NCI-H524 (cell line): Measurements from ENCODE around the gene SNHG17.
"Not testable (repeated sequence)": the region's sequence is repeated elsewhere in the genome, so short reads cannot be mapped to it uniquely, and the experiment has no call there.

ENCODE experiments used
- DNase-seq, 2 experiments: peaks; one replicate each; lab custom pipeline; 2025; lab: John Stamatoyannopoulos, UW

Gene SNHG17

DNA sequence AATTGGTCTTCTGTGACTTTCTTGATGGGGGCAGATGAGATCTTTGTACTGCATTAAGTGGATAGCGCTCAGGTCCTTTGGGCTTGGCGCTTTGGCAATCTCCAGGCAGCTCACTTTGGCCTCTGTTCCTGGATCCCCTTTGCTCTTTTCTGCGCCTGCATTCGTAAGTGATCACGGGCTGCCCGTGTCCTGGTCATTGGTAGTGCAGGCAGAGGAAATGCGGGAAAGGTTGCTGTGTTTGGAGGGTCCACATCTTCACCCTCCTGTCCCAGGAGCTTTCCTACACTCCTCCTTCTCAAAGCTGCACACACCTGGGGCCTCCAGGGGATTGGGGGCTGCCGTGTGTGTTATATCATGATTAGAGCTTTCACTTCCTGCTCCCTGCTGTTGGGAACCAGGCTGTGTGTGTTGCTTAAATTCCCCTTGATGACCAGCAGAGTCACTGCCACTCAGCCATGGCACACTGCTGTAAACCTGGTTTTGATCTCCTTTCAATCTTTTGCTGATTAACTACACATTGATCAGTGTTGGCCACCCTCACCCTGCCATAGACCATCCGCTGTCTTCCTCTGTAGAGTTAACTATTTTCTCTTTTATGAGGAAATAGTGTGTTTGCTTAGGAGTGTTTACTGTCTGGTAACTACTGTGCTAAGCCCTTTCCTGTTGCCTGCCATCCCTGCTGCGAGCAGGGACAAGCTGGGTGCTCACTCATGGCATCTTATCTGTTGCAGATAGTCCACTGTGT, 13.0 kb upstream of the SNHG17 start:
- no peak for DNase-seq

GRCh38 chr20:38447251-38447661, 12.1 kb upstream of the SNHG17 start:
- no peak for DNase-seq

- peak; percentile 73 to 93 for DNase-seq
Measured at GRCh38 chr20:38446441-38447209, 11.5 kb upstream of the SNHG17 start.

- DNase-seq: no peak
Measured at GRCh38 chr20:38445901-38446425, 10.8 kb upstream of the SNHG17 start.

GRCh38 chr20:38445381-38445796, 10.3 kb upstream of the SNHG17 start:
- no peak for DNase-seq

DNA sequence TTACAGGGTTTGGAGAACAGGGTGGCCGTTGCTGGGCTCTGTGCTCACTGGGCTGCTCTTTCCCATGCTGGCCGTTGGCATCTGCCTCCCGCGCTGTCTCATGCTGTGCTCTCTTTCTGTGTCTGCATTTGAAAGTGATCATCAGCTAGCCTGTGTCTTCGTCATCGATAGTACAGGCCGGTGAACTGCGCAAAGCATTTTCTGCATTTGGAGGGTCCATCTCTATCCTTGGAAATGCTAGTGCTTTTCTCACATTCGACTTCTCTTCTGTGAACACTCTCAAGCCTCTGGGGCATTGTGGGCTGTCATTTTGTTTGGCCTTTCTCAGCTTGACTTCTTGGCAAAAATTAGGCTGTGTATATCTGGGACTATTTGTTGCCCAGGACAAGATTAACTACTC, 6.8 kb upstream of the SNHG17 start:
- DNase-seq: no peak

DNA sequence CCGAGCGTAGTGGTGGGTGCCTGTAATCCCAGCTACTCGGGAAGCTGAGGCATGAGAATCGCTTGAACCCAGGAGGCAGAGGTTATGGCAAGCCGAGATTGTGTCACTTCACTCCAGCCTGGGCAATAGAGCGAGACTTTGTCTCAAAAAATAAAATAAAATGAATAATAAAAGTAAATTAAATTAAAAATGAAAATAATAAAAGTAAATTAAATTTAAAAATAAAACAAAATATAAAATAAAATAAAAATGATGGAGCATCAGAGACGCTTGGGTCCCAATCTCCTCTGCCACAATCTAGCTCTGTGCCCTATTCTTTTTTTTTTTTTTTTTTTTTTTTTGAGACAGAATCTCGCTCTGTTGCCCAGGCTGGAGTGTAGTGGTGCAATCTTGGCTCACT, 6.0 kb upstream of the SNHG17 start:
- DNase-seq: not testable (repeated sequence)

- no peak for DNase-seq
Measured at GRCh38 chr20:38437796-38438195, 2.7 kb upstream of the SNHG17 start.

GRCh38 chr20:38435555-38435939, 419 bp upstream of the SNHG17 start:
- no peak for DNase-seq

- peak in 1 of 2 experiments; percentile 47 for DNase-seq
Measured at GRCh38 chr20:38434301-38434741, 807 bp downstream of the SNHG17 start.

DNA sequence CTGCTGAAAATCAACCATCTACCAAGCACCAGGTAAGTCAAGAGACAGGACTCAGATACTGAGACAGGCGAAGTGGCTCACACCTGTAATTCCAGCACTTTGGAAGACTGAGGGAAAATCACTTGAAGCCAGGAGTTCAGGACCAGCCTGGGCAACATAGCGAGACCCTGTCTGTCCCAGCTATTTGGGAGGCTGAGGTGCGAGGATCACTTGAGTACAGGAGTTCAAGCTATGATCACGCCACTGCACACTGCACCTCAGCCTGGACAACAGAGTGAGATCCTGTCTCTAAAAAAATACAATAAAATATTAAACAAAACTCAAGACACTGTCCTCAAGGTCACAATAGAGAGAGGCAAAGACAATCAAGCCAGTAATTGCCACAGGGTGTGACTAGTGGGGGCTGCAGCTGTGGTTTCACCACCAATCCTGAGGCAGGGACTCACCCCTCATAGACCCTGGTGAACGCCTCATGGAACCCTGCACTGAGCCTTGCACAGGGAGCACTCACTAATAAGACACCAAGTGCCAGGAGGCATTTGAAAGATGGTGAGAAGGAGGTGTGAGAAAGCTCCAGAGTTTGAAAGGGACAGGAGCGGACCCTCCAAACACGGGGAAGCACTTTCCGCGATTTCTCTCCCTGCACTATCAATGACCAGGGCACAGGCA, 1.7 kb downstream of the SNHG17 start:
- no peak for DNase-seq

DNA sequence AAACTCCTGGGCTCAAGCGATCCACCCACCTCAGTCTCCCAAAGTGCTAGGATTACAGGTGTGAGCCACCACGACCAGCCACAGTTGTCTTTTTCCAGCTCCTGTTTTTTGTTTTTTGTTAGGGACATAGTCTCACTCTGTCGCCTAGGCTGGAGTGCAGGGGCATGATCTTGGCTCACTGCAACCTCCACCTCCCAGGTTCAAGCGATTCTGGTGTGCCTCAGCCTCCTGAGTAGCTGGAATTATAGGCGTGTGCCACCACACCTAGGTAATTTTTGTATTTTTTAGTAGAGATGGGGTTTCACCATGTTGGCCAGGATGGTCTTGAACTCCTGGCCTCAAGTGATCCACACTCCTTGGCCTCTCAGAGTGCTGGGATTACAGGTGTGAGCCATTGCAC, 2.3 kb downstream of the SNHG17 start:
- DNase-seq: not testable (repeated sequence)

GRCh38 chr20:38432292-38432691, 2.8 kb downstream of the SNHG17 start:
- no peak for DNase-seq

DNA sequence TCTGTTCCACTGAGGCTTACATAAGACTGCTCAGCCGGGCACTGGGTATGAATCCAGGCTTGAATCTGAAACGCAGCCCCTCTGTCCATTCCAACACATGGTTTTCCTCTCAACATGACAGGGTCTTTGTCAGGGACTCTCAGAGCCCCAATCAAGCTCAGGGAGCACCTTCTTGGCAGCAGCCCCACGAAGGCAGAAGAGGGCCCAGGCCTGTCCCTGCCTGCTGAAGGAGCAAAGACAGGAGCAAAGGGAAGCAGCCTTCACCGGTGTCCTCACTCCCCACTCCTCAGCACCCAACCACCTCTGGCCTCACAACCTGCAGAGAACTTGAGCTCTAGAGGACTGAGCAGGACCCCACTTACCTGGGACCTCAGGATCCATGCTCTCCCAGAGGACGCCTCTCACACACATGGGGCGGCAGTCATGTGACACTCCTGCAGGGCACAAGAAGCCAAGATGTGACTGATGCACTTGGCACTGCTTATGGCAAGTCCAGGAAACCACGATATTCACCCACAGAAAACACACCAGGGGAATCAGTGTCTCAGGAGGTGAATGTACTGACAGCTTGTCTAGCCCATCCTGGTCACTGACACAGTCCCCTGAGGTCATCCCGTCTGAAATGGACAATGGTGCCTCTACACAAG, 4.3 kb downstream of the SNHG17 start:
- DNase-seq: no peak

GRCh38 chr20:38429301-38429700, 5.8 kb downstream of the SNHG17 start:
- no peak for DNase-seq

GRCh38 chr20:38428800-38429199, 6.3 kb downstream of the SNHG17 start:
- DNase-seq: no peak

DNA sequence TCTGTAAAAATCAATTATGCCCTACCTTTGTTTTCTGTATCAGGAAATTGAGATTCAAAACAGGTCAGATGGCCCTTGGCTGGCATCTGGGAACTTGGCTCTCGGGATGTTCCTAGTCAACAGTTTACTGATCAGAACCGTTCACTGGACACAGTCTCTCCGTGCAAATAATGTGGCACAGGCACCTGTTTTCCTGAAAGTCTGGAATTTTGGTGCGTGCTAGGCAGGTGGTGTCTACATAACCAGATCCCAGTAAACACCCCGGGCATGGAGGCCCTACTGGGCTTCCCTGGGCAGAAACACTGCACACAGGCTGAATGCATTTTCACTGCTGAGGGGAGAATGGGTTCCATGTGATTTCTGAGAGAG, 7.5 kb downstream of the SNHG17 start:
- DNase-seq: no peak

- no peak for DNase-seq
Measured at GRCh38 chr20:38426006-38426897, 8.9 kb downstream of the SNHG17 start.

GRCh38 chr20:38424401-38424800, 10.7 kb downstream of the SNHG17 start:
- DNase-seq: no peak

DNA sequence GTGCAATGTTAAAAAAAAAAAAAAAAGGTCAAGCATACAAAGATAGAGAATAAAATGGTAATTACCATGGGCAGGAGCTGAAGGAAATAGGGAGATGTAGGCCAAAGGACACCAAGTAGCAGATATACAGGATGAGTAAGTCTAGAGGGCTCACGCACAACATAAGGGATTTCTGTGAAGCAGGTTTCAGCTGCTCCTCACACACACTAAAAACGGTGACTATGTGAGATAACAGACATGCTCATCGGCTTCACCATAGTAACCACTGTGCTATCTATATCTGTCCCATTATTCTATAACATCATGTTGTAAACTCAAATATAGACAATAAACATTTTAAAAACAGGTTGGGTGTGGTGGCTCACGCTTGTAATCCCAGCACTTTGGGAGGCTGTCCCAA, 11.6 kb downstream of the SNHG17 start:
- DNase-seq: no peak

GRCh38 chr20:38421915-38422314, 13.2 kb downstream of the SNHG17 start:
- DNase-seq: no peak
